Aorta (tissue), 5 donors: ENCODE results near the gene C19orf12. TPM values are rescaled to one million over a fixed set of nuclear protein-coding genes. Genes with fewer than 3 reads are reported as not detected.
A peak's percentile ranks its signal among the peaks of the same experiment; 100 is the strongest.

Experiments
- ATAC-seq: fragments of 200-7000 bp; cut with Tn5 transposase; one replicate; pipeline ENCODE4 v1.9.1; 2022; ENCODE audit warnings: moderate library complexity; ENCODE audit not compliant: low FRiP score
- DNase-seq, 2 donors: peaks; one replicate each; pipeline ENCODE4 v3.0.0-alpha.2; 2020
- H3K27ac ChIP-seq, 2 donors: one replicate each; pipeline ENCODE4 v1.5.1; 2013; ENCODE audit warnings: low read length in 2 of 2, mild to moderate bottlenecking in 2 of 2, moderate library complexity in 2 of 2, control low read depth in 1 of 2, inconsistent platforms in 1 of 2, low read depth in 1 of 2
- H3K27me3 ChIP-seq, 2 donors: one replicate each; pipeline ENCODE4 v1.6.1; 2013; ENCODE audit warnings: control low read depth in 1 of 2, low read length in 1 of 2, mild to moderate bottlenecking in 1 of 2, moderate library complexity in 1 of 2; ENCODE audit not compliant: insufficient read depth in 2 of 2, control insufficient read depth in 1 of 2
- H3K36me3 ChIP-seq, 2 donors: one replicate each; pipeline ENCODE4 v1.6.1; 2013; ENCODE audit warnings: control low read depth in 1 of 2, low read length in 1 of 2, mild to moderate bottlenecking in 1 of 2; ENCODE audit not compliant: insufficient read depth in 2 of 2, control insufficient read depth in 1 of 2
- H3K4me1 ChIP-seq, 2 donors: one replicate each; pipeline ENCODE4 v1.6.1; 2013; ENCODE audit warnings: low read length in 2 of 2, control low read depth in 1 of 2, mild to moderate bottlenecking in 1 of 2, moderate library complexity in 1 of 2; ENCODE audit not compliant: insufficient read depth in 2 of 2, control insufficient read depth in 1 of 2
- H3K4me3 ChIP-seq, 2 donors: one replicate each; pipeline ENCODE4 v1.5.1; 2013; ENCODE audit warnings: low read length in 2 of 2, control low read depth in 1 of 2, mild to moderate bottlenecking in 1 of 2
- H3K9me3 ChIP-seq: one replicate; pipeline ENCODE4 v1.6.1; 2013; ENCODE audit warnings: mild to moderate bottlenecking, low read length; ENCODE audit not compliant: control insufficient read depth
- WGBS, 2 donors: extraction: QIAGEN DNeasy Blood & Tissue Kit; methylation state at CpG; one replicate each; pipeline ENCODE4 v1.1.7; 2013; 5-methylcytosine and 5-hydroxymethylcytosine counted together
- intact Hi-C, 2 donors: fragments of 100-400 bp; cut with DNase I; formaldehyde crosslinking; loops; one replicate each; pipeline versions ENCODE4 v1.14.2 to v1.15.0; 2022
- polyA plus RNA-seq, 2 donors: library from polyadenylated mRNA; stranded (reverse); fragments of 200-250 nt; gene quantifications; one replicate each; pipeline ENCODE4 v1.2.3, GENCODE V29; 2013
- total RNA-seq, 2 donors: library from RNA; stranded (reverse); fragmentation: NEBNext Ultra II Directional; extraction: Animal tissue kit (Norgen Biotek cat#: 25700); gene quantifications; one replicate each; pipeline ENCODE4 v1.2.1, GENCODE V29; 2021
- donor health status: healthy with polysubstance abuse.
- donor health status: Bipolar disorder and iron deficiency.
- donor health status: DM: no; HTN: no; CAD: no.
- donor health status: DM: no; HTN: no; CAD: no.
- donor health status: DM: yes; HTN: yes; CAD: no.

Gene C19orf12
- total and polyA plus RNA-seq, 4 donors, result 14.3 to 32.8 (median 22.9) TPM

GRCh38 chr19:29704562-29705558 is 10.2 kb downstream of the C19orf12 start:
- ATAC-seq (no peak), DNase-seq (peak in 1 of 2 donors; percentile 20)
- Histone ChIP-seq H3K27ac (no peak overlapping the region), H3K4me3 (no peak overlapping the region), H3K36me3 (peaks cover 0 to 4% of the 10 kb centered on the region in 2 donors), H3K9me3 (no peaks in the 10 kb centered on the region), H3K27me3 (no peaks in the 10 kb centered on the region), H3K4me1 (no peaks in the 10 kb centered on the region)
- WGBS, 2 donors, result 82 to 83% methylated on average over 14 of the region's 14 CpGs
- intact Hi-C loops, result no loop called here

DNA sequence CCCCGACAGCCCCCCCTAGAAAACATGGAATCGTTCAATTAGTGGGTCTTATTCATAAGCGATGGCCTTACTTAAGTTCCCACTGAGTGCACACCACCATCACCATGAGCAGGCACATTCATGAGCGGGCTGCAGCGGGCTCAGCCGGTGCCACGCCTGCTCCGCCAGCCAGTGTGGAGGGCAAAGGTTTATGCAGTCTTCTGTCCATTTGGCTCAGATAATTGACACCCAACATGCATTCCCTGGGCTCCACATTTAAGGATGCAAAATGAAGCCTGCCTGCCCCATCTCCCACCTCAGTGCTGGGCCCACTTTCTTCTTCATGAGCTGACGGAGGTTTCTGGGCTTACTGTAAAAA is 12.1 kb downstream of the C19orf12 start:
- Histone ChIP-seq H3K36me3 (peaks cover 0 to 4% of the 10 kb centered on the region in 2 donors), H3K27ac (no peak overlapping the region), H3K9me3 (no peaks in the 10 kb centered on the region), H3K4me1 (no peaks in the 10 kb centered on the region), H3K27me3 (no peaks in the 10 kb centered on the region), H3K4me3 (no peak overlapping the region)
- WGBS, 2 donors, result 92 to 94% methylated on average over 9 of the region's 9 CpGs
- no peak for ATAC-seq
- DNase-seq, result peak in 1 of 2 donors; percentile 37
- intact Hi-C loops, result no loop called here

- intact Hi-C loops, result no loop called here
- no peaks in the 10 kb centered on the region for H3K4me1 ChIP-seq
- no peak overlapping the region for H3K27ac ChIP-seq
- DNase-seq (peak; percentile 17 to 57), ATAC-seq (peak; percentile 36)
- no peak overlapping the region for H3K4me3 ChIP-seq
- H3K36me3 ChIP-seq, result peaks cover 0 to 4% of the 10 kb centered on the region in 2 donors
- 87 to 89% methylated on average over 30 of the region's 30 CpGs for WGBS, 2 donors
- no peaks in the 10 kb centered on the region for H3K27me3 ChIP-seq
- H3K9me3 ChIP-seq, result no peaks in the 10 kb centered on the region
These were observed 12.7 kb downstream of the C19orf12 start for GRCh38 chr19:29702161-29702962.

DNA sequence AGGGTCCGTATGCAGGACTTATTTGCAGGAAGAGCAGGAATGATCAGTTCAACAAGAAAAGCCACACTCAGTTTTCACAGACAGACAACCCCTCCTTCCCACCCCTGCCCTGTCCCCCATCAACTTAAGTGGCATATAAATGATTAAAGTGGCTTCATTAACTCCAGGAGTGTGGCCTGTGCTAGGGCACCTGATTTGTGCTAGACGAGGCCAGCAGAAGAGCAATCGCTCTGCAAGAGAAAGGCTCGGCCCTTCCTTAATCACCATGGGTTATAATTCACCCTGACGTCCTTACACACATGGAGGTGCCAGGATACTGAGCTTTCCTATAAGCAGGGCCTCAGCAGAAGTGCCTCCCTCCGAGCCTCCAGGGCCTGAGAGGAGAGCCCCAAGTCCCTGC is 14.6 kb downstream of the C19orf12 start:
- H3K36me3 ChIP-seq, result peaks cover 0 to 4% of the 10 kb centered on the region in 2 donors
- ATAC-seq, result no peak
- intact Hi-C loops, result no loop called here
- H3K4me3 ChIP-seq, result no peak overlapping the region
- H3K4me1 ChIP-seq, result no peaks in the 10 kb centered on the region
- H3K27me3 ChIP-seq, result no peaks in the 10 kb centered on the region
- no peak overlapping the region for H3K27ac ChIP-seq
- peak in 1 of 2 donors; percentile 18 for DNase-seq
- no peaks in the 10 kb centered on the region for H3K9me3 ChIP-seq
- 53 to 66% methylated on average over 6 of the region's 6 CpGs for WGBS, 2 donors

DNA sequence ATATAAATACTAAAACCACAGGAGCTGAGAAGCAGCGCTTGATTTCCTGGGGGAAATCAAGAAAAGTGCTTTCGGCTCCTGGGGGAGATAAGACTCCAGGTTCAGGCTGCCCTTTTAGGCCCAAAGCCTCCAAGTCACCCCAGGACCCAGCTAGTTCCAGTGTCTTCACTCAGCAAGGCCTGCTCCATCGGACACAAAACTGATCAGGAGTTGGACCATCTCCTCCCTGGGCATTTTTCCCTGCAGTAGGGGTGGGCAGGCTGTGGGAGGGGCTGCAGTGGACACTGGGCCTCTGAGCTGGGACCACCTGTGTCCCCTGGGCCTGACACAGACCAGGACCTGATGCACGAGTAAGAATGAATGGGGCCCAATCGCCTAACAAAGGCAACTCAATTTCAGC is 15.2 kb downstream of the C19orf12 start:
- Histone ChIP-seq H3K4me3 (no peak overlapping the region), H3K9me3 (no peaks in the 10 kb centered on the region), H3K27ac (no peak overlapping the region), H3K36me3 (peaks cover 0 to 4% of the 10 kb centered on the region in 2 donors), H3K4me1 (no peaks in the 10 kb centered on the region), H3K27me3 (no peaks in the 10 kb centered on the region)
- 73 to 74% methylated on average over 5 of the region's 5 CpGs for WGBS, 2 donors
- DNase-seq, result peak; percentile 17 to 40
- intact Hi-C loops, result no loop called here
- ATAC-seq, result no peak

DNA sequence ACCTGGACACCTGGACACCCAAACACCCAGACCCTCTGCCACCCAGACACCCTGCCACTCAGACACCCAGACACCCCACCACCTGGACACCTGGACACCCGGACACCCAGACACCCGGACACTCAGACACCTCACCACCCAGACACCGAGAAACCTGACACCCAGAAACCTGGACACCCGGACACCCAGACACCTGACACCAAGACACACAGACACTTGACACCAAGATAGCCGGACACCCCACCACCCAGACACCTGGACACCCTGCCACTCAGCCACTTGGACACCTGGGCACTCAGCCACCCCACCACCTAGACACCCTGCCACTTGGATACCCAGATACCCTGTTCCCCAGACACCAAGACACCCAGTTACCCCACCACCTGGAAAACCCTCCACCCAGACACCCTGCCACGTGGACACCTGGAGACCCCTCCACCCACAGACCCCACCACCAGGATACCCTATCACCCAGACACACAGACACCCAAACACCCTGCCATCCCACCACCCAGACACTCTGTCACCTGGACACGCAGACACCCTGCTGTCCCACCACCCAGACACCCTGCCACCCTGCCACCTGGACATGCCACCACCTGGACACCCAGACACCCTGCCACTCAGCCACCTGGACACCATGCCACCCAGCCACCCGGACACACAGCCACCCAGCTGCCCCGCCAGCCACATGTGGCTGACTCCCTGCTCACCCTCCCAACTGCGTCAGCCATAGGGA is 17.4 kb downstream of the C19orf12 start:
- DNase-seq, result peak; percentile 26 to 53
- 77 to 95% methylated on average over 8 to 10 of the region's 10 CpGs for WGBS, 2 donors
- H3K4me1 ChIP-seq, result no peaks in the 10 kb centered on the region
- no peaks in the 10 kb centered on the region for H3K27me3 ChIP-seq
- ATAC-seq, result no peak
- H3K36me3 ChIP-seq, result peaks cover 0 to 4% of the 10 kb centered on the region in 2 donors
- intact Hi-C loops, result no loop called here
- H3K9me3 ChIP-seq, result no peaks in the 10 kb centered on the region
- no peak overlapping the region for H3K4me3 ChIP-seq
- no peak overlapping the region for H3K27ac ChIP-seq

- intact Hi-C loops, result no loop called here
- H3K4me3 ChIP-seq, result no peak overlapping the region
These were observed 18.6 kb downstream of the C19orf12 start for GRCh38 chr19:29696565-29696846.

DNA sequence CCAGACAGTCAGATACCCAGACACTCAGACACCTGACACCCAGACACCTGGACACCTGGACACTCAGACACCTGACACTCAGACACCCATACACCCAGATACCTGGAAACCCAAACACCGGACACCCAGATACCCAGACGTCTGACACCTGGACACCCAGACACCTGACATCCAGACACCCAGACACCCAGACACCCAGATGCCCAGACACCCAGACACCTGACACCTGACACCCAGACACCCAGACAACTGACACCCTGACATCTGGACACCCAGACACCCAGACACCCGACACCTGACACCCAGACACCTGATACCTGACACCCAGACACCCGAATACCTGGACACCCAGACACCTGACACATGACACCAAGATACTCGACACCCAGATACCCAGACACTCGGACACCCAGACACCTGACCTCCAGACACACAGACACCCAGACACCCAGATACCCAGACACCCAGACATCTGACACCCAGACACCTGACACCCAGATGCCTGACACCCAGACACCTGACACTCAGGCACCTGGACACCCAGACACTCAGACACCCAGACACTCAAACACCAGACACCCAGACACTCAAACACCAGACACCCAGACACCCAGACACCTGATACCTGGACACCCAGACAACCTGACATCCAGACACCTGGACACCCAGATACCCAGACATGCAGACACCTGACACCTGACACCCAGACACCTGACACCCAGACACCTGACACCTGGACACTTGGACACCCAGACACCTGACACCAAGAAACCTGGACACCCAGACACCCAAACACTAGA is 19.1 kb downstream of the C19orf12 start:
- intact Hi-C loops, result no loop called here
- ATAC-seq, result no peak
- Histone ChIP-seq H3K9me3 (no peaks in the 10 kb centered on the region), H3K27me3 (no peaks in the 10 kb centered on the region), H3K4me1 (no peaks in the 10 kb centered on the region), H3K4me3 (no peak overlapping the region), H3K27ac (no peak overlapping the region), H3K36me3 (no peaks in the 10 kb centered on the region)
- DNase-seq, result peak; percentile 19 to 47
- WGBS, 2 donors, result 84% methylated on average over 6 of the region's 6 CpGs

More at GRCh38 chr19:29696565-29696846, 18.6 kb downstream of the C19orf12 start:
- ATAC-seq, result no peak
- 50 to 94% methylated on average over 2 of the region's 2 CpGs for WGBS, 2 donors
- DNase-seq, result peak in 1 of 2 donors; percentile 30
- Histone ChIP-seq H3K36me3 (no peaks in the 10 kb centered on the region), H3K4me1 (no peaks in the 10 kb centered on the region), H3K27me3 (no peaks in the 10 kb centered on the region), H3K9me3 (no peaks in the 10 kb centered on the region), H3K27ac (no peak overlapping the region)
